ENCODE measurements around the gene RASGEF1C. TPM values are rescaled to one million over a fixed set of nuclear protein-coding genes. Genes with fewer than 3 reads are reported as not detected.

Gene RASGEF1C
- total RNA-seq, 1 donor from 2014 or later = 0.26 TPM

- Histone ChIP-seq H3K4me1 (no peaks in the 10 kb centered on the region), H3K9me3 (ENCODE audit: low read depth) (no peaks in the 10 kb centered on the region), H3K4me3 (no peak overlapping the region), H3K9ac (no peak overlapping the region), H3K36me3 (no peaks in the 10 kb centered on the region), H3F3A (ENCODE audit: low read depth) (peaks cover 8% of the 10 kb centered on the region), H2AFZ (replicated peaks) (no peak overlapping the region), H3K4me2 (no peak overlapping the region), H4K20me1 (ENCODE audit: low read depth) (no peaks in the 10 kb centered on the region), H3K27me3 (peaks cover 21% of the 10 kb centered on the region), H3K79me2 (ENCODE audit: low read depth) (no peaks in the 10 kb centered on the region), H3K27ac (no peak overlapping the region)
- Mint-ChIP-seq H3K4me1 (peaks cover 2% of the 10 kb centered on the region), H3K36me3 (no peaks in the 10 kb centered on the region), H3K27me3 (ENCODE audit: insufficient read depth, low read depth) (peaks cover 5% of the 10 kb centered on the region), H3K27ac (no peak overlapping the region), H3K9me3 (peaks cover 4% of the 10 kb centered on the region), H3K4me3 (no peak overlapping the region)
- TF ChIP-seq EZH2phosphoT487 (IDR thresholded peaks at IDR 0.05) (no peak), CTCF (IDR thresholded peaks at IDR 0.05) (no peak), EZH2 (IDR thresholded peaks at IDR 0.05) (no peak)
- no peak for DNase-seq (ENCODE audit: low spot score)
Measured at GRCh38 chr5:180202939-180203573, 6.0 kb downstream of the RASGEF1C start.

GRCh38 chr5:180201051-180201987, 7.7 kb downstream of the RASGEF1C start:
- H2AFZ ChIP-seq (replicated peaks) = no peak overlapping the region
- peaks cover 2% of the 10 kb centered on the region for H3K4me1 Mint-ChIP-seq
- peaks cover 8% of the 10 kb centered on the region for H3F3A ChIP-seq (ENCODE audit: low read depth)
- no peak overlapping the region for H3K27ac Mint-ChIP-seq
- no peaks in the 10 kb centered on the region for H3K79me2 ChIP-seq (ENCODE audit: low read depth)
- H3K27ac ChIP-seq = no peak overlapping the region
- H3K36me3 Mint-ChIP-seq = no peaks in the 10 kb centered on the region
- H3K9me3 Mint-ChIP-seq = peaks cover 6% of the 10 kb centered on the region
- peak; percentile 75 for DNase-seq (ENCODE audit: low spot score)
- peaks cover 3% of the 10 kb centered on the region for H3K27me3 ChIP-seq
- H3K4me1 ChIP-seq = no peaks in the 10 kb centered on the region
- no peak overlapping the region for H3K9ac ChIP-seq
- no peaks in the 10 kb centered on the region for H4K20me1 ChIP-seq (ENCODE audit: low read depth)
- no peak overlapping the region for H3K4me2 ChIP-seq
- peaks cover 4% of the 10 kb centered on the region for H3K27me3 Mint-ChIP-seq (ENCODE audit: insufficient read depth, low read depth)
- TF ChIP-seq CTCF (IDR thresholded peaks at IDR 0.05) (peak; percentile 73), EZH2phosphoT487 (IDR thresholded peaks at IDR 0.05) (no peak)
- H3K4me3 ChIP-seq = no peak overlapping the region
- H3K9me3 ChIP-seq (ENCODE audit: low read depth) = no peaks in the 10 kb centered on the region
- H3K36me3 ChIP-seq = no peaks in the 10 kb centered on the region
- H3K4me3 Mint-ChIP-seq = no peak overlapping the region

DNA sequence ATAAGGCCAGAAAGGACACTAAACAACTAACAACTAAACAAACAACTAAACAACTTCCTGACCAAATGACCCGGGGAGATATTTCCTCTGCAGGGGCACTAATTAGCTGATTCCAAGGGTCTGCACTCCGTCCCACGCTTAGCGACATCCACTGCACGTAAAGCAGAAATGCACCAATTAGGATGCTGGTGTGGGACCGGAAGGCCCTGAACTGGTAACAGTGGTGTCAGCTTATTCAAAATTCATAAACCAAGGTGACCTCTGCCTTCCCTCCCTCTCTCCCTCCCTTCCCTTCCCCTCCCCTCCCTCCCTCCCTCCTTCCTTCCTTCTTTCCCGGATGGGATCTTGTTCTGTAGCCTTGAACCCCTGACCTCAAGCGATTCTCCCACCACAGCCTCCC, 9.6 kb downstream of the RASGEF1C start:
- no peak for DNase-seq (ENCODE audit: low spot score)
- H3K9me3 Mint-ChIP-seq = peaks cover 6% of the 10 kb centered on the region
- H3K27ac Mint-ChIP-seq = no peak overlapping the region
- Histone ChIP-seq H3K36me3 (no peaks in the 10 kb centered on the region), H3K9ac (no peak overlapping the region), H3K27ac (no peak overlapping the region), H3K4me1 (no peaks in the 10 kb centered on the region), H3K4me2 (no peak overlapping the region), H2AFZ (replicated peaks) (no peak overlapping the region), H3K4me3 (no peak overlapping the region), H3F3A (ENCODE audit: low read depth) (peaks cover 8% of the 10 kb centered on the region), H3K27me3 (no peaks in the 10 kb centered on the region), H4K20me1 (ENCODE audit: low read depth) (no peaks in the 10 kb centered on the region), H3K79me2 (ENCODE audit: low read depth) (no peaks in the 10 kb centered on the region), H3K9me3 (ENCODE audit: low read depth) (no peaks in the 10 kb centered on the region)
- no peak overlapping the region for H3K4me3 Mint-ChIP-seq
- peaks cover 2% of the 10 kb centered on the region for H3K4me1 Mint-ChIP-seq
- no peaks in the 10 kb centered on the region for H3K36me3 Mint-ChIP-seq
- peaks cover 4% of the 10 kb centered on the region for H3K27me3 Mint-ChIP-seq (ENCODE audit: insufficient read depth, low read depth)
- no peak for TF ChIP-seq CTCF (IDR thresholded peaks at IDR 0.05)
